ENCODE data around the gene USHBP1. TPM values are rescaled to one million over a fixed set of nuclear protein-coding genes. Genes with fewer than 3 reads are reported as not detected.
A peak's percentile ranks its signal among the peaks of the same experiment; 100 is the strongest.

USHBP1 gene
- total and polyA plus RNA-seq, 4 donors, result 6.2 to 12.3 (median 11.6) TPM

DNA sequence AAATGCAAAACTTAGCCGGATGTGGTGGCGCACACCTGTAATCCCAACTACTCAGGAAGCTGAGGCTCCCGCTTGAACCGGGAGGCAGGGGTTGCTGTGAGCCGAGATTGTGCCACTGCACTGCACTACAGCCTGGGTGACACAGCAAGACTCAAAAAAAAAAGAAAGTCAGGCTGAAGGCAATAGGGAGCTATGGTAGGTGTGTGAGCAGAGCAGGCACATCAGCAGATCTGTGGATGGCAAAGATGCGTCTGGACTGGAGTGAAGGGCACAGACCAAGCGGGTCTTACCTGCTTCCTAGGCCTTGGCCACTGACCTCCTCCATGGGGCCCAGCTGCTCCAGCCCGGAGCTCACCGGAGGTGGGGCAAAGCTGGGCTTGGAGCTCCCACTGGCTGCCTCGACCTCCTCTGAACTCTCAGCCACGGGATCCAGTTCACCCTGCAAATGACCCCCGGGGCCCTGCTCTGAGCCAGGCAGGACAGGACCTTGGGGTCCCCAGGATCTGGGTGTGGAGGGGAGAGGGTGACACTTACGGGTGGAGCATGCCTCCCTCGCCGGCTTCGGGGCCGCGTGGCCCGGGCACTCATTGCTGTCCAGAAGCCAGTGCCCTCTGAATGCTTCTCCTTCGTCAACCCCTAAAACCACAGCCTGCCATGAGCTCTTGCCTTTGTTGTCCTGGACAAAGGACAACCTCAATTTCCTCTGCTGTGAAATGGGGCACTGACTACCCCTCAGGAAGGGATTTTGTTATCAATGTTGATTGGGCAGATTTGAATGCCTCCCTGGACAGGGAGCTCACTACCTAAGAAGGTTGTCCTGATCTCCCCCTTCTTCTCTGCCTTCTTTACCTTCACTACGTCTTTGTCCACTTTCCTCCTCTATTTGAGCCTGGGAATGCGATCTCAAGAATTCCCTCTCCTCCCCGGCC lies 569 bp downstream of the USHBP1 start:
- ATAC-seq (ENCODE audit: insufficient read depth, low FRiP score) (no peak), DNase-seq (no peak)
- TF ChIP-seq CTCF (IDR thresholded peaks at IDR 0.05; ENCODE audit: control extremely low read depth, extremely low read depth), result no peak
- no peak overlapping the region for H3K9ac ChIP-seq (ENCODE audit: insufficient read depth in 1 of 2, low read length in 2 of 2)
- WGBS, 2 donors, result 67 to 77% methylated on average over 20 to 23 of the region's 23 CpGs
- peaks cover 0 to 6% (median 0%) of the 10 kb centered on the region in 5 donors for H3K4me1 ChIP-seq (ENCODE audit: control insufficient read depth in 5 of 5, insufficient read depth in 5 of 5, low read length in 5 of 5)
- H3K27ac ChIP-seq (ENCODE audit: low read depth in 1 of 2, low read length in 1 of 2), result peak overlapping the region; percentile 51 to 81
- H3K4me3 ChIP-seq, result peak overlapping the region; percentile 39
- H3K36me3 ChIP-seq (ENCODE audit: control insufficient read depth in 4 of 4, insufficient read depth in 4 of 4, low read length in 4 of 4), result peaks cover 0 to 10% (median 1%) of the 10 kb centered on the region in 4 donors
- peaks cover 0 to 3% (median 0%) of the 10 kb centered on the region in 4 donors for H3K9me3 ChIP-seq (ENCODE audit: control insufficient read depth in 4 of 4, insufficient read depth in 3 of 4, low read length in 3 of 4)
- H3K27me3 ChIP-seq (ENCODE audit: control insufficient read depth in 3 of 3, insufficient read depth in 3 of 3, low read length in 2 of 3), result no peaks in the 10 kb centered on the region

DNA sequence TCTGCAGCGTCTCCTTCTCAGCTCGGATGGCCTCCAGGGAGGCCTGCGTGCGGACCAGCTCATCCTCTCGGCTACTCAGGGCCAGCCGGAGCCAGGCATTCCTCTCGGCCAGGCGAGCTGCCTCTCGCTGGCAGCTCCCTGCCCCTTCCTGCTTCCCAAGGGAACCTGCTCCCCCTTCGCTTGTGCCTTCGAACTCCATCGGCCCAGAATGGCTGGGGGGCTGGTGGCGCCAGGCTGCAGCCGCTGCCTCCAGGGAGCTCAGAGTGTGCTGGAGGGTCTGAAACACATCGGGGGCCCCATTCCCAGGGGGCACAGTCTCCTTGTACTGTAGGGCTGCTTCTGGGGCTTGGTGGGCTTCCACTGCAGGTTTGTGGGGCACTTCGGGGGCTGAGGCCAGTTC lies 2.0 kb downstream of the USHBP1 start:
- Histone ChIP-seq H3K27me3 (ENCODE audit: control insufficient read depth in 3 of 3, insufficient read depth in 3 of 3, low read length in 2 of 3) (no peaks in the 10 kb centered on the region), H3K4me3 (peak overlapping the region; percentile 18), H3K9ac (ENCODE audit: insufficient read depth in 1 of 2, low read length in 2 of 2) (no peak overlapping the region), H3K9me3 (ENCODE audit: control insufficient read depth in 4 of 4, insufficient read depth in 3 of 4, low read length in 3 of 4) (peaks cover 0 to 5% (median 0%) of the 10 kb centered on the region in 4 donors), H3K36me3 (ENCODE audit: control insufficient read depth in 4 of 4, insufficient read depth in 4 of 4, low read length in 4 of 4) (peaks cover 0 to 5% (median 0%) of the 10 kb centered on the region in 4 donors), H3K27ac (ENCODE audit: low read depth in 1 of 2, low read length in 1 of 2) (peak overlapping the region in 1 of 2 donors; percentile 20), H3K4me1 (ENCODE audit: control insufficient read depth in 5 of 5, insufficient read depth in 5 of 5, low read length in 5 of 5) (peaks cover 0 to 3% (median 0%) of the 10 kb centered on the region in 5 donors)
- WGBS, 2 donors, result 68 to 83% methylated on average over 16 of the region's 16 CpGs
- ATAC-seq (ENCODE audit: insufficient read depth, low FRiP score) (no peak), DNase-seq (no peak)
- TF ChIP-seq CTCF (IDR thresholded peaks at IDR 0.05; ENCODE audit: control extremely low read depth, extremely low read depth), result no peak

DNA sequence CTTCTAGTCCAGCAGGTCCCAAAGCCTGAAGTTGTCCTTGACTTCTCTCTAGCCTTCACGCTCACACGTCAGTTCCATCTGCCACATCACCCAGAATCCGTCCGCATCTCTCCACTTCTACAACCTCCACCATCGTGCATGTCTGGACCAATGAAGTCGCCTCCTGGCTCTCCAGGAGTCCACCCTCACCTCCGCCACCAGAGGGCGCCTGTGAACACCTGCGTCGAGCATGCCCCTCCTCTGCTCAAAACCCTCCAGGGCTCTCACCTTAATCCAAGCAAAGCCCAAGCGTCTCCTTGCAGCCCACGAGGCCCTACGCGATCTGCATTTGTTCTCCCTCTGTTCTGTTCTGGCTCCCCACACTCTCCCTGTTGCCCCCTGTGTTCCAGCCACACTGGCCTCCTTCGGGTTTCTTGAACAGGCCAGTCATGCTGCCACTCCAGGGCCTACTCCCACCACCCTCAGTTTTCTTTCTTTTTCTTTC lies 3.7 kb downstream of the USHBP1 start:
- WGBS, 2 donors, result 19 to 27% methylated on average over 15 of the region's 15 CpGs
- no peaks in the 10 kb centered on the region for H3K27me3 ChIP-seq (ENCODE audit: control insufficient read depth in 3 of 3, insufficient read depth in 3 of 3, low read length in 2 of 3)
- DNase-seq, result peak; percentile 67 to 73 (median 67)
- peaks cover 0 to 5% (median 0%) of the 10 kb centered on the region in 4 donors for H3K9me3 ChIP-seq (ENCODE audit: control insufficient read depth in 4 of 4, insufficient read depth in 3 of 4, low read length in 3 of 4)
- peak overlapping the region in 1 of 2 donors; percentile 52 for H3K27ac ChIP-seq (ENCODE audit: low read depth in 1 of 2, low read length in 1 of 2)
- no peak overlapping the region for H3K9ac ChIP-seq (ENCODE audit: insufficient read depth in 1 of 2, low read length in 2 of 2)
- peaks cover 0 to 3% (median 0%) of the 10 kb centered on the region in 5 donors for H3K4me1 ChIP-seq (ENCODE audit: control insufficient read depth in 5 of 5, insufficient read depth in 5 of 5, low read length in 5 of 5)
- H3K4me3 ChIP-seq, result no peak overlapping the region
- peak; percentile 85 for ATAC-seq (ENCODE audit: insufficient read depth, low FRiP score)
- peak; percentile 75 for TF ChIP-seq CTCF (IDR thresholded peaks at IDR 0.05; ENCODE audit: control extremely low read depth, extremely low read depth)
- H3K36me3 ChIP-seq (ENCODE audit: control insufficient read depth in 4 of 4, insufficient read depth in 4 of 4, low read length in 4 of 4), result peaks cover 0 to 8% (median 0%) of the 10 kb centered on the region in 4 donors

All from lung (tissue), 12 donors.